ENCODE results near the gene EHMT1. TPM values are rescaled to one million over a fixed set of nuclear protein-coding genes. Genes with fewer than 3 reads are reported as not detected.

EHMT1 gene
- total and polyA plus RNA-seq, 10 of the 15 experiments (the other 5 are each of a cell fraction or from before 2014, with no cell fraction given) = 2.9 to 100 (median 48.1) TPM

- TF ChIP-seq STAT3 (IDR thresholded peaks at IDR 0.05; ENCODE audit: low read depth, low read length) = no peak
Observed at GRCh38 chr9:137679249-137679648, 60.4 kb downstream of the EHMT1 start (continued).

GRCh38 chr9:137679695-137680305 lies 61.0 kb downstream of the EHMT1 start:
- SMC1A ChIA-PET (ENCODE audit: uncharacterized antibody, unreplicated experiment) = interaction anchor here (0.8 to 1.2 kb wide), 5 partner anchors 8 to 89 kb away, joined by 3 to 4 read pairs (median 3); no protein-coding TSS in a partner anchor

More at GRCh38 chr9:137679695-137680305, 61.0 kb downstream of the EHMT1 start:
- Histone ChIP-seq H3K4me2 (ENCODE audit: control insufficient read depth, insufficient read depth) (no peak overlapping the region; the same call in 1 of the 2 replicates), H3K36me3 (ENCODE audit: control insufficient read depth in 2 of 2, insufficient read depth in 2 of 2, low read length in 1 of 2) (peaks cover 3 to 5% of the 10 kb centered on the region in 2 experiments; a peak in 2 of 4 replicates), H3K79me2 (ENCODE audit: control insufficient read depth, insufficient read depth, low read length) (peaks cover 60% of the 10 kb centered on the region), H3K4me1 (ENCODE audit: control insufficient read depth, insufficient read depth, low read length) (peaks cover 40% of the 10 kb centered on the region), H3K4me3 (no peak overlapping the region; the same call in 1 of the 2 replicates), H3K9me3 (replicated peaks; ENCODE audit: control insufficient read depth, insufficient read depth, low read length) (no peaks in the 10 kb centered on the region), H3K27me3 (replicated peaks in 1 of 2; ENCODE audit: control insufficient read depth in 2 of 2, insufficient read depth in 2 of 2, low read length in 1 of 2) (no peaks in the 10 kb centered on the region), H2AFZ (ENCODE audit: control insufficient read depth, low read depth, low read length) (no peak overlapping the region), H3K9ac (ENCODE audit: control insufficient read depth, insufficient read depth, low read length) (0 out of 2 replicates have a peak overlapping the region, but pooled peaks have one; percentile 15), H4K20me1 (ENCODE audit: control insufficient read depth, insufficient read depth) (no peaks in the 10 kb centered on the region), H3K27ac (ENCODE audit: control insufficient read depth, insufficient read depth) (peak overlapping the region; percentile 64)
- ATAC-seq (peak; percentile 49), DNase-seq (ENCODE audit: low read depth, low spot score) (no peak), FAIRE-seq (no peak)
- in situ Hi-C loops (cut with MboI) (loop anchor here (10.0 kb wide), 1 partner anchor 435 kb away; no protein-coding TSS in a partner anchor), intact Hi-C loops (cut with micrococcal nuclease; ENCODE audit: unreplicated experiment) (loop anchor here (10.0 kb wide), 2 partner anchors 235 to 345 kb away; no protein-coding TSS in a partner anchor)
- peak; percentile 58; the same call in 1 of the 2 replicates for TF ChIP-seq SPI1 (IDR thresholded peaks at IDR 0.05; ENCODE audit: borderline replicate concordance, insufficient read depth, low read depth, low read length)
- TF ChIP-seq FOS (IDR thresholded peaks at IDR 0.05; ENCODE audit: borderline replicate concordance, extremely low read depth, insufficient read length) = no peak
- TF ChIP-seq RUNX3 (IDR thresholded peaks at IDR 0.05; ENCODE audit: low read length) = 0 out of 2 replicates have a peak, but pooled peaks have one; percentile 24
- 76% methylated on average over 7 of the region's 7 CpGs for WGBS (ENCODE audit: insufficient coverage, insufficient replicate concordance, low lambda C conversion rate, missing lambda C conversion rate)
- BruUV-seq (replicated peaks) = TSS peak; percentile 81
- CTCF ChIA-PET = interaction anchor here (0.8 to 1.0 kb wide), 3 partner anchors 78 to 86 kb away, joined by 3 to 4 read pairs (median 3); no protein-coding TSS in a partner anchor
- POLR2A ChIA-PET = interaction anchor here (0.6 kb wide), 1 partner anchor 334 kb away, joined by 3 read pairs; no protein-coding TSS in a partner anchor
- RAD21 ChIA-PET (ENCODE audit: unreplicated experiment) = interaction anchor here (0.6 kb wide), 1 partner anchor 10 kb away, joined by 3 read pairs; no protein-coding TSS in a partner anchor

All from GM12878 (cell line).